ENCODE results near the gene B4GALT7.

Gene B4GALT7

GRCh38 chr5:177606071-177607051 is 6.4 kb downstream of the B4GALT7 start:
- TF ChIP-seq CTCF (conservative IDR thresholded peaks at IDR 0.05; ENCODE audit: low read length): no peak
- no peak overlapping the region for H3K4me3 ChIP-seq (ENCODE audit: low read length)
- no peak for DNase-seq (ENCODE audit: low read depth)

- H3K4me3 ChIP-seq (ENCODE audit: low read length): no peak overlapping the region
- no peak for DNase-seq (ENCODE audit: low read depth)
- TF ChIP-seq CTCF (conservative IDR thresholded peaks at IDR 0.05; ENCODE audit: low read length): no peak
These were observed 7.2 kb downstream of the B4GALT7 start for GRCh38 chr5:177607115-177607451.

GRCh38 chr5:177607452-177608192 is 7.7 kb downstream of the B4GALT7 start:
- TF ChIP-seq CTCF (conservative IDR thresholded peaks at IDR 0.05; ENCODE audit: low read length): peak; percentile 81
- H3K4me3 ChIP-seq (ENCODE audit: low read length): no peak overlapping the region
- peak; percentile 77 for DNase-seq (ENCODE audit: low read depth)

- no peak for TF ChIP-seq CTCF (conservative IDR thresholded peaks at IDR 0.05; ENCODE audit: low read length)
- DNase-seq (ENCODE audit: low read depth): no peak
- H3K4me3 ChIP-seq (ENCODE audit: low read length): no peak overlapping the region
These were observed 8.5 kb downstream of the B4GALT7 start for GRCh38 chr5:177608243-177609075.

GRCh38 chr5:177609076-177610059 is 9.4 kb downstream of the B4GALT7 start:
- DNase-seq (ENCODE audit: low read depth): no peak
- H3K4me3 ChIP-seq (ENCODE audit: low read length): no peak overlapping the region

More at GRCh38 chr5:177609076-177610059, 9.4 kb downstream of the B4GALT7 start:
- TF ChIP-seq CTCF (conservative IDR thresholded peaks at IDR 0.05; ENCODE audit: low read length): no peak
